ENCODE data around the gene NQO1. TPM values are rescaled to one million over a fixed set of nuclear protein-coding genes. Genes with fewer than 3 reads are reported as not detected.
"Not testable (repeated sequence)": the region's sequence is repeated elsewhere in the genome, so short reads cannot be mapped to it uniquely, and the experiment has no call there.

The NQO1 gene
- total and polyA plus RNA-seq, 2 donors, result 7.6 to 10.3 TPM

GRCh38 chr16:69745959-69746358 is 19.6 kb upstream of the NQO1 start:
- no peak overlapping the region for H3K4me3 ChIP-seq (ENCODE audit: low read length in 2 of 2)
- 98% methylated on average over 10 of the region's 10 CpGs for WGBS
- peaks cover 0 to 5% of the 10 kb centered on the region in 2 donors for H3K4me1 ChIP-seq (ENCODE audit: control insufficient read depth in 2 of 2, insufficient read depth in 2 of 2, low read length in 2 of 2)
- H3K27me3 ChIP-seq (ENCODE audit: control insufficient read depth in 2 of 2, insufficient read depth in 1 of 2, low read length in 1 of 2), result no peaks in the 10 kb centered on the region
- DNase-seq (ENCODE audit: low read depth in 6 of 9, low spot score in 9 of 9), result no peak
- no peak overlapping the region for H3K27ac ChIP-seq (ENCODE audit: low read depth in 1 of 2, low read length in 1 of 2)
- H3K9me3 ChIP-seq (ENCODE audit: control insufficient read depth in 2 of 2, insufficient read depth in 1 of 2, low read length in 1 of 2), result no peaks in the 10 kb centered on the region
- peaks cover 82 to 92% of the 10 kb centered on the region in 2 donors for H3K36me3 ChIP-seq (ENCODE audit: control insufficient read depth in 2 of 2, insufficient read depth in 2 of 2, low read length in 1 of 2)

- H3K4me1 ChIP-seq (ENCODE audit: control insufficient read depth in 2 of 2, insufficient read depth in 2 of 2, low read length in 2 of 2), result peaks cover 0 to 5% of the 10 kb centered on the region in 2 donors
- DNase-seq (ENCODE audit: low read depth in 6 of 9, low spot score in 9 of 9), result no peak
- 99% methylated on average over 11 of the region's 11 CpGs for WGBS
- no peaks in the 10 kb centered on the region for H3K9me3 ChIP-seq (ENCODE audit: control insufficient read depth in 2 of 2, insufficient read depth in 1 of 2, low read length in 1 of 2)
- H3K27me3 ChIP-seq (ENCODE audit: control insufficient read depth in 2 of 2, insufficient read depth in 1 of 2, low read length in 1 of 2), result no peaks in the 10 kb centered on the region
- H3K36me3 ChIP-seq (ENCODE audit: control insufficient read depth in 2 of 2, insufficient read depth in 2 of 2, low read length in 1 of 2), result peaks cover 80 to 89% of the 10 kb centered on the region in 2 donors
- H3K4me3 ChIP-seq (ENCODE audit: low read length in 2 of 2), result no peak overlapping the region
- no peak overlapping the region for H3K27ac ChIP-seq (ENCODE audit: low read depth in 1 of 2, low read length in 1 of 2)
These were observed 18.9 kb upstream of the NQO1 start for GRCh38 chr16:69745232-69745612.

GRCh38 chr16:69744363-69745231 is 18.2 kb upstream of the NQO1 start:
- Histone ChIP-seq H3K4me1 (ENCODE audit: control insufficient read depth in 2 of 2, insufficient read depth in 2 of 2, low read length in 2 of 2) (peaks cover 0 to 5% of the 10 kb centered on the region in 2 donors), H3K9me3 (ENCODE audit: control insufficient read depth in 2 of 2, insufficient read depth in 1 of 2, low read length in 1 of 2) (no peaks in the 10 kb centered on the region), H3K27me3 (ENCODE audit: control insufficient read depth in 2 of 2, insufficient read depth in 1 of 2, low read length in 1 of 2) (no peaks in the 10 kb centered on the region), H3K36me3 (ENCODE audit: control insufficient read depth in 2 of 2, insufficient read depth in 2 of 2, low read length in 1 of 2) (peaks cover 82 to 93% of the 10 kb centered on the region in 2 donors), H3K4me3 (ENCODE audit: low read length in 2 of 2) (no peak overlapping the region), H3K27ac (ENCODE audit: low read depth in 1 of 2, low read length in 1 of 2) (no peak overlapping the region)
- DNase-seq (ENCODE audit: low read depth in 6 of 9, low spot score in 9 of 9), result no peak
- 97% methylated on average over 35 of the region's 35 CpGs for WGBS

- H3K4me3 ChIP-seq (ENCODE audit: low read length in 2 of 2), result no peak overlapping the region
- H3K27me3 ChIP-seq (ENCODE audit: control insufficient read depth in 2 of 2, insufficient read depth in 1 of 2, low read length in 1 of 2), result no peaks in the 10 kb centered on the region
- H3K4me1 ChIP-seq (ENCODE audit: control insufficient read depth in 2 of 2, insufficient read depth in 2 of 2, low read length in 2 of 2), result peaks cover 0 to 5% of the 10 kb centered on the region in 2 donors
- no peaks in the 10 kb centered on the region for H3K9me3 ChIP-seq (ENCODE audit: control insufficient read depth in 2 of 2, insufficient read depth in 1 of 2, low read length in 1 of 2)
- no peak overlapping the region for H3K27ac ChIP-seq (ENCODE audit: low read depth in 1 of 2, low read length in 1 of 2)
- peaks cover 61 to 70% of the 10 kb centered on the region in 2 donors for H3K36me3 ChIP-seq (ENCODE audit: control insufficient read depth in 2 of 2, insufficient read depth in 2 of 2, low read length in 1 of 2)
- 93% methylated on average over 41 of the region's 41 CpGs for WGBS
- DNase-seq (ENCODE audit: low read depth in 6 of 9, low spot score in 9 of 9), result no peak
These were observed 15.9 kb upstream of the NQO1 start for GRCh38 chr16:69741951-69742904.

GRCh38 chr16:69741519-69741918 is 15.2 kb upstream of the NQO1 start:
- Histone ChIP-seq H3K9me3 (ENCODE audit: control insufficient read depth in 2 of 2, insufficient read depth in 1 of 2, low read length in 1 of 2) (no peaks in the 10 kb centered on the region), H3K4me3 (ENCODE audit: low read length in 2 of 2) (no peak overlapping the region), H3K27me3 (ENCODE audit: control insufficient read depth in 2 of 2, insufficient read depth in 1 of 2, low read length in 1 of 2) (no peaks in the 10 kb centered on the region), H3K4me1 (ENCODE audit: control insufficient read depth in 2 of 2, insufficient read depth in 2 of 2, low read length in 2 of 2) (peaks cover 0 to 5% of the 10 kb centered on the region in 2 donors), H3K27ac (ENCODE audit: low read depth in 1 of 2, low read length in 1 of 2) (no peak overlapping the region), H3K36me3 (ENCODE audit: control insufficient read depth in 2 of 2, insufficient read depth in 2 of 2, low read length in 1 of 2) (peaks cover 57 to 65% of the 10 kb centered on the region in 2 donors)
- DNase-seq (ENCODE audit: low read depth in 6 of 9, low spot score in 9 of 9), result no peak
- 91% methylated on average over 8 of the region's 8 CpGs for WGBS

GRCh38 chr16:69732101-69732500 is 5.7 kb upstream of the NQO1 start:
- Histone ChIP-seq H3K36me3 (ENCODE audit: control insufficient read depth in 2 of 2, insufficient read depth in 2 of 2, low read length in 1 of 2) (no peaks in the 10 kb centered on the region), H3K4me1 (ENCODE audit: control insufficient read depth in 2 of 2, insufficient read depth in 2 of 2, low read length in 2 of 2) (peaks cover 3 to 4% of the 10 kb centered on the region in 2 donors), H3K9me3 (ENCODE audit: control insufficient read depth in 2 of 2, insufficient read depth in 1 of 2, low read length in 1 of 2) (no peaks in the 10 kb centered on the region), H3K4me3 (ENCODE audit: low read length in 2 of 2) (no peak overlapping the region), H3K27ac (ENCODE audit: low read depth in 1 of 2, low read length in 1 of 2) (no peak overlapping the region), H3K27me3 (ENCODE audit: control insufficient read depth in 2 of 2, insufficient read depth in 1 of 2, low read length in 1 of 2) (no peaks in the 10 kb centered on the region)
- WGBS, result 97% methylated on average over 6 of the region's 6 CpGs
- DNase-seq (ENCODE audit: low read depth in 6 of 9, low spot score in 9 of 9), result no peak

GRCh38 chr16:69731280-69731679 is 4.9 kb upstream of the NQO1 start:
- WGBS, result 91% methylated on average over 5 of the region's 5 CpGs
- H3K4me1 ChIP-seq (ENCODE audit: control insufficient read depth in 2 of 2, insufficient read depth in 2 of 2, low read length in 2 of 2), result peaks cover 8 to 11% of the 10 kb centered on the region in 2 donors
- DNase-seq (ENCODE audit: low read depth in 6 of 9, low spot score in 9 of 9); H3K36me3 ChIP-seq (ENCODE audit: control insufficient read depth in 2 of 2, insufficient read depth in 2 of 2, low read length in 1 of 2); H3K9me3 ChIP-seq (ENCODE audit: control insufficient read depth in 2 of 2, insufficient read depth in 1 of 2, low read length in 1 of 2); H3K4me3 ChIP-seq (ENCODE audit: low read length in 2 of 2); H3K27ac ChIP-seq (ENCODE audit: low read depth in 1 of 2, low read length in 1 of 2); H3K27me3 ChIP-seq (ENCODE audit: control insufficient read depth in 2 of 2, insufficient read depth in 1 of 2, low read length in 1 of 2): not testable (repeated sequence)

- not testable (repeated sequence) for DNase-seq (ENCODE audit: low read depth in 6 of 9, low spot score in 9 of 9)
These were observed 2.7 kb upstream of the NQO1 start for GRCh38 chr16:69729030-69729429.

GRCh38 chr16:69727916-69728270 is 1.5 kb upstream of the NQO1 start:
- peaks cover 12 to 16% of the 10 kb centered on the region in 2 donors for H3K4me1 ChIP-seq (ENCODE audit: control insufficient read depth in 2 of 2, insufficient read depth in 2 of 2, low read length in 2 of 2)
- no peak overlapping the region for H3K4me3 ChIP-seq (ENCODE audit: low read length in 2 of 2)
- H3K9me3 ChIP-seq (ENCODE audit: control insufficient read depth in 2 of 2, insufficient read depth in 1 of 2, low read length in 1 of 2), result peaks cover 0 to 1% of the 10 kb centered on the region in 2 donors
- no peaks in the 10 kb centered on the region for H3K36me3 ChIP-seq (ENCODE audit: control insufficient read depth in 2 of 2, insufficient read depth in 2 of 2, low read length in 1 of 2)
- no peaks in the 10 kb centered on the region for H3K27me3 ChIP-seq (ENCODE audit: control insufficient read depth in 2 of 2, insufficient read depth in 1 of 2, low read length in 1 of 2)
- no peak for DNase-seq (ENCODE audit: low read depth in 6 of 9, low spot score in 9 of 9)
- no peak overlapping the region for H3K27ac ChIP-seq (ENCODE audit: low read depth in 1 of 2, low read length in 1 of 2)
- 96% methylated on average over 5 of the region's 5 CpGs for WGBS

More at GRCh38 chr16:69729030-69729429, 2.7 kb upstream of the NQO1 start:
- H3K4me3 ChIP-seq (ENCODE audit: low read length in 2 of 2); H3K36me3 ChIP-seq (ENCODE audit: control insufficient read depth in 2 of 2, insufficient read depth in 2 of 2, low read length in 1 of 2); H3K27ac ChIP-seq (ENCODE audit: low read depth in 1 of 2, low read length in 1 of 2); H3K27me3 ChIP-seq (ENCODE audit: control insufficient read depth in 2 of 2, insufficient read depth in 1 of 2, low read length in 1 of 2); H3K9me3 ChIP-seq (ENCODE audit: control insufficient read depth in 2 of 2, insufficient read depth in 1 of 2, low read length in 1 of 2): not testable (repeated sequence)
- 98% methylated on average over 4 of the region's 4 CpGs for WGBS
- peaks cover 12 to 16% of the 10 kb centered on the region in 2 donors for H3K4me1 ChIP-seq (ENCODE audit: control insufficient read depth in 2 of 2, insufficient read depth in 2 of 2, low read length in 2 of 2)

All from thymus (tissue), 11 donors.